Stimulated activated CD4-positive, alpha-beta T cell treated with anti-CD3 and anti-CD28 coated beads, Interleukin-2, amount 100 ng/mL, for 24 hours (primary cell): ENCODE measurements around the gene ANKEF1.

Experiments
- DNase-seq, 2 donors: peaks; one replicate each; pipeline ENCODE4 v3.0.0-alpha.2; 2020

The ANKEF1 gene

GRCh38 chr20:10090588-10091166 is 55.9 kb downstream of the ANKEF1 start:
- peak; percentile 5 to 18 for DNase-seq

- no peak for DNase-seq
These were observed 58.4 kb downstream of the ANKEF1 start for GRCh38 chr20:10093087-10093591.

GRCh38 chr20:10094566-10095173 is 59.9 kb downstream of the ANKEF1 start:
- DNase-seq: no peak

- DNase-seq: no peak
These were observed 62.0 kb downstream of the ANKEF1 start for GRCh38 chr20:10096790-10097189.

- DNase-seq: no peak
These were observed 70.3 kb downstream of the ANKEF1 start for GRCh38 chr20:10105046-10105445.
